DOHH2 (cell line): ENCODE data around the gene ARHGEF33.

Experiments used
- H3F3A ChIP-seq: fragments of 200-600 bp; sonication (generic), shearing (Covaris generic); 2 replicates; pipeline ENCODE4 v1.6.0; 2016; ENCODE audit warnings: antibody characterized with exemption, mild to moderate bottlenecking; ENCODE audit not compliant: control insufficient read depth, insufficient read depth
- H3K27ac ChIP-seq: fragments of 200-600 bp; sonication (generic); 2 replicates; pipeline ENCODE4 v1.5.1; 2014; ENCODE audit warnings: low read depth, mild to moderate bottlenecking, low read length, moderate library complexity
- H3K27me3 ChIP-seq: fragments of 200-600 bp; sonication (generic); 2 replicates; pipeline ENCODE4 v1.6.1; 2014; ENCODE audit warnings: mild to moderate bottlenecking, low read length, mixed read lengths; ENCODE audit not compliant: control insufficient read depth
- H3K36me3 ChIP-seq: fragments of 200-600 bp; sonication (generic); 2 replicates; pipeline ENCODE4 v1.6.1; 2014; ENCODE audit warnings: mild to moderate bottlenecking, low read length, moderate library complexity, mixed read lengths; ENCODE audit not compliant: control insufficient read depth
- H3K4me1 ChIP-seq: fragments of 200-600 bp; sonication (generic); 2 replicates; pipeline ENCODE4 v1.6.1; 2014; ENCODE audit warnings: mild to moderate bottlenecking, low read length, mixed read lengths; ENCODE audit not compliant: control insufficient read depth
- H3K4me2 ChIP-seq: fragments of 200-600 bp; sonication (generic); 2 replicates; pipeline ENCODE4 v1.6.0; 2014; ENCODE audit warnings: mild to moderate bottlenecking, low read length, moderate library complexity
- H3K4me3 ChIP-seq: fragments of 200-600 bp; sonication (generic); 2 replicates; pipeline ENCODE4 v1.5.1; 2014; ENCODE audit warnings: mild to moderate bottlenecking, low read length, mixed read lengths
- H3K79me2 ChIP-seq: fragments of 200-600 bp; sonication (generic); 2 replicates; pipeline ENCODE4 v1.6.1; 2014; ENCODE audit warnings: mild to moderate bottlenecking, low read length, mixed read lengths; ENCODE audit not compliant: control insufficient read depth
- H3K9me2 ChIP-seq: fragments of 200-600 bp; sonication (generic); replicated peaks from 2 replicates; pipeline ENCODE4 v1.6.1; 2014; ENCODE audit warnings: mild to moderate bottlenecking, low read length, mixed read lengths; ENCODE audit not compliant: control insufficient read depth
- H3K9me3 ChIP-seq: fragments of 200-600 bp; sonication (generic); 2 replicates; pipeline ENCODE4 v1.6.1; 2014; ENCODE audit warnings: antibody characterized with exemption, low read length, mixed read lengths; ENCODE audit not compliant: control insufficient read depth, insufficient read depth
- H4K20me1 ChIP-seq: fragments of 200-600 bp; sonication (generic); 2 replicates; pipeline ENCODE4 v1.6.0; 2014; ENCODE audit warnings: low read depth, mild to moderate bottlenecking, antibody characterized with exemption, low read length, moderate library complexity; ENCODE audit not compliant: control insufficient read depth, insufficient read depth
- CTCF ChIP-seq: fragments of 200-600 bp; sonication (generic); IDR thresholded peaks from one replicate; pipeline ENCODE4 v1.5.1; 2014; ENCODE audit warnings: antibody characterized with exemption, mild to moderate bottlenecking, low read depth, low read length; ENCODE audit not compliant: poor library complexity, severe bottlenecking
- EZH2phosphoT487 ChIP-seq: fragments of 200-600 bp; sonication (generic); IDR thresholded peaks from 2 replicates; pipeline ENCODE4 v1.6.1; 2017; ENCODE audit warnings: borderline replicate concordance, mild to moderate bottlenecking, antibody characterized with exemption, low read length, moderate library complexity, mixed read lengths

ARHGEF33 gene

GRCh38 chr2:38982498-38982897 is 92.8 kb downstream of the ARHGEF33 start:
- no peaks in the 10 kb centered on the region for H3K4me1 ChIP-seq
- peaks cover 19% of the 10 kb centered on the region for H3K36me3 ChIP-seq
- no peak for TF ChIP-seq CTCF
- no peak for TF ChIP-seq EZH2phosphoT487
- no peaks in the 10 kb centered on the region for H3K9me2 ChIP-seq
- H3K4me3 ChIP-seq = no peak overlapping the region
- no peaks in the 10 kb centered on the region for H3K79me2 ChIP-seq
- no peak overlapping the region for H3K4me2 ChIP-seq
- no peaks in the 10 kb centered on the region for H3K9me3 ChIP-seq
- H4K20me1 ChIP-seq = no peaks in the 10 kb centered on the region
- no peak overlapping the region for H3K27ac ChIP-seq
- H3F3A ChIP-seq = no peaks in the 10 kb centered on the region
- no peaks in the 10 kb centered on the region for H3K27me3 ChIP-seq

- Histone ChIP-seq H4K20me1 (no peaks in the 10 kb centered on the region), H3K4me1 (no peaks in the 10 kb centered on the region), H3K36me3 (peaks cover 37% of the 10 kb centered on the region), H3K27ac (no peak overlapping the region), H3K27me3 (no peaks in the 10 kb centered on the region), H3K4me2 (no peak overlapping the region), H3K9me2 (no peaks in the 10 kb centered on the region), H3F3A (no peaks in the 10 kb centered on the region), H3K79me2 (no peaks in the 10 kb centered on the region), H3K4me3 (no peak overlapping the region), H3K9me3 (no peaks in the 10 kb centered on the region)
- TF ChIP-seq EZH2phosphoT487 (no peak), CTCF (no peak)
These were observed 99.0 kb downstream of the ARHGEF33 start for GRCh38 chr2:38988716-38989115.

GRCh38 chr2:38991899-38992298 is 102.2 kb downstream of the ARHGEF33 start:
- H3K9me3 ChIP-seq = no peaks in the 10 kb centered on the region
- H3K4me1 ChIP-seq = no peaks in the 10 kb centered on the region
- no peaks in the 10 kb centered on the region for H4K20me1 ChIP-seq
- H3K27me3 ChIP-seq = no peaks in the 10 kb centered on the region
- TF ChIP-seq CTCF (no peak), EZH2phosphoT487 (no peak)
- H3K4me2 ChIP-seq = no peak overlapping the region
- H3K4me3 ChIP-seq = no peak overlapping the region
- H3K79me2 ChIP-seq = no peaks in the 10 kb centered on the region
- H3K36me3 ChIP-seq = peaks cover 47% of the 10 kb centered on the region
- H3F3A ChIP-seq = no peaks in the 10 kb centered on the region
- H3K9me2 ChIP-seq = no peaks in the 10 kb centered on the region
- H3K27ac ChIP-seq = no peak overlapping the region

DNA sequence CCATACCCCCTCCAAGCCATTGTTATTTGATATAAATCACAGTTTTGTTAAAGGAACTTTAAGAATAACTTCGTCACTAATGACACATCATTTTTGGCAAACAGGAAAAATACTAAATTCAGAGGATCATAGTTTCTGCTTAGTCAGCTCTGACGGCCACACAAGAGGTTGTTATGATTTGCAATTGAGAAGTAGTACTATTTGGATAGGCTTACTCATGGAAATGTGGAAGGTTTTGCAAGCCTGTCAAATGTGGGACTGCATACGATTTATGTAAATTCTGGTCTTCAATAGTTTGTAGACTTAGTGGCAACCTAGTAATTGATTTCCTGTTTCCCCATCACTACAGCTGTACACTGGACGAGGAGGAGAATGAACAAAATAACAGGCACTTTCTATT is 108.1 kb downstream of the ARHGEF33 start:
- peaks cover 70% of the 10 kb centered on the region for H3K36me3 ChIP-seq

More for the DNA sequence above, 108.1 kb downstream of the ARHGEF33 start:
- Histone ChIP-seq H3K27me3 (no peaks in the 10 kb centered on the region), H3K4me2 (no peak overlapping the region), H3K4me3 (no peak overlapping the region), H3K9me2 (no peaks in the 10 kb centered on the region), H3K9me3 (no peaks in the 10 kb centered on the region), H3K4me1 (no peaks in the 10 kb centered on the region), H3K27ac (no peak overlapping the region), H3K79me2 (no peaks in the 10 kb centered on the region), H3F3A (no peaks in the 10 kb centered on the region), H4K20me1 (no peaks in the 10 kb centered on the region)
- TF ChIP-seq EZH2phosphoT487 = no peak
